HG02571 (cell line): Measurements from ENCODE around the gene SMYD4.
"Not testable (repeated sequence)": the region's sequence is repeated elsewhere in the genome, so short reads cannot be mapped to it uniquely, and the experiment has no call there.

Experiments
- ATAC-seq: cut with Tn5 transposase; IDR thresholded peaks from one replicate; pipeline ENCODE4 v1.9.1; 2021; ENCODE audit warnings: mild to moderate bottlenecking, moderate library complexity; ENCODE audit not compliant: unreplicated experiment

SMYD4 gene, protein sequence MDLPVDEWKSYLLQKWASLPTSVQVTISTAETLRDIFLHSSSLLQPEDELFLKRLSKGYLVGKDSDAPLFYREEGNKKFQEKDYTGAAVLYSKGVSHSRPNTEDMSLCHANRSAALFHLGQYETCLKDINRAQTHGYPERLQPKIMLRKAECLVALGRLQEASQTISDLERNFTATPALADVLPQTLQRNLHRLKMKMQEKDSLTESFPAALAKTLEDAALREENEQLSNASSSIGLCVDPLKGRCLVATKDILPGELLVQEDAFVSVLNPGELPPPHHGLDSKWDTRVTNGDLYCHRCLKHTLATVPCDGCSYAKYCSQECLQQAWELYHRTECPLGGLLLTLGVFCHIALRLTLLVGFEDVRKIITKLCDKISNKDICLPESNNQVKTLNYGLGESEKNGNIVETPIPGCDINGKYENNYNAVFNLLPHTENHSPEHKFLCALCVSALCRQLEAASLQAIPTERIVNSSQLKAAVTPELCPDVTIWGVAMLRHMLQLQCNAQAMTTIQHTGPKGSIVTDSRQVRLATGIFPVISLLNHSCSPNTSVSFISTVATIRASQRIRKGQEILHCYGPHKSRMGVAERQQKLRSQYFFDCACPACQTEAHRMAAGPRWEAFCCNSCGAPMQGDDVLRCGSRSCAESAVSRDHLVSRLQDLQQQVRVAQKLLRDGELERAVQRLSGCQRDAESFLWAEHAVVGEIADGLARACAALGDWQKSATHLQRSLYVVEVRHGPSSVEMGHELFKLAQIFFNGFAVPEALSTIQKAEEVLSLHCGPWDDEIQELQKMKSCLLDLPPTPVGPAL

DNA sequence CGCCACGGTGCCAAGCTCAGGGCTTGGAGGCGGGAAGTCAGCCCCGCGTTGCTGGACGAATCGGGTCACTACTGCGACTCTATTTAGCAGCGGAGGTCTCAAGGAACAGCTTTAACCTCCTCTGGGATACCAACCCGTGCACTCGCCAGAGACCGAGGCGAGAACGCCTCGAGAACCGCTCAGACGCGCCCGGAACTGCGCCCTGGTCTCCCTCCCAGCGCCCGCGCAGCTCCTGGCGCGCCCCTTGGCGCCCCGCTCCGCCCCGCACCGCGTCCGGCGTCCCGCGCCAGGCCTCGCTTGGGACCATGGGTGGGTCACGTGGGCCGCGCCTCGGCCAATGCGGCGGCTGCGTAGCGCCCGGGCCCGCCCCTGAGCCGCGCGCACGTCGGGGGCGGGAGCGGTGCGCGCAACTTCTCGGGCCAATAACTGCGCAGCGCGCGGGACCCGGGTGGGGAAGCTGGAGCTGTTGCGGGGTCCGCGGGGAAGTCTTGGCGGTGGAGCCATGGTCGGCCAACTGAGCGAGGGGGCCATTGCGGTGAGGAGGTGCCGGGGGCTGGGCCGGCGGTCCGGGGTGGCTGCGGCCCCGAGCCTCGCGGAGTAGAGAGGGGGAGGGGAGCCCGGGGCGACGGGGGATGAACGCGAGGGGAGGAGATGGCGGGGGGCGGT lies at the start of gene SMYD4, which contains the start of gene RPA1:
SMYD4 (minus strand) TSS at position 311 of the 666 bp plus-strand sequence. CDS start 1,908 bp downstream, outside the sequence.
RPA1 (plus strand) TSS at position 414 of the 666 bp plus-strand sequence; CDS start at position 503, 89 bp downstream.
- peak; percentile 76 for ATAC-seq

DNA sequence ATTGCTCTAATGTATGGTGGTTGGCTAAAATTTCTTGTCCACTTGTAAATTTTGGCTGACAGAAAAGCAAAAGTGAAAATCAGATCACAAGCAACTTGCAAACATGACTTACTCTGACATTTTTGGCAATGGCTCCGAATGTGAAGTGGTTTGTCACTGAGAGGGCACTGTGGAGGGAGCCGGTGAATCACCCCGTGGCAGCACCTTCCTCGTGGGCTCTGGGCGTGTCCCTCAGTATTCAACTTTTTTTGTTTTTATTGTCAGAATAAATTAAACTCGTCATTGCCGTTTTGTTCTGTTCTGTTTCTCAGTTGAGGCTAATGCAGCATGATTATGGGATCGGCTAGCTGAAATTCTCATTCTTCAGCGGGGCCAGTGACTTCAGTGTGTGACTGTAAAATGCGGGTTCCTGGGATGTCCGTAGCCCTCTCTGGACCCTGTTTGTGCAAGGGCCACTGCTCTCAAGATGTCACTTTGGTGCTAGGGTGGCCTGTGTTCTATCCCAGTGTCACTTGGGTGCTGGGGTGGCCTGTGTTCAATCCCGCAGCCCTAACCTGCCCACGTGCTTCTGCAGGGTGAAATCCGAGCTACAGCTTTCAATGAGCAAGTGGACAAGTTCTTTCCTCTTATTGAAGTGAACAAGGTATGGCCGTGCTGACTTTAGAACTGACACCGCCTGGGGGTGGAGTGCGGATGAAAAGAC lies 48.9 kb upstream of the SMYD4 start:
- no peak for ATAC-seq

DNA sequence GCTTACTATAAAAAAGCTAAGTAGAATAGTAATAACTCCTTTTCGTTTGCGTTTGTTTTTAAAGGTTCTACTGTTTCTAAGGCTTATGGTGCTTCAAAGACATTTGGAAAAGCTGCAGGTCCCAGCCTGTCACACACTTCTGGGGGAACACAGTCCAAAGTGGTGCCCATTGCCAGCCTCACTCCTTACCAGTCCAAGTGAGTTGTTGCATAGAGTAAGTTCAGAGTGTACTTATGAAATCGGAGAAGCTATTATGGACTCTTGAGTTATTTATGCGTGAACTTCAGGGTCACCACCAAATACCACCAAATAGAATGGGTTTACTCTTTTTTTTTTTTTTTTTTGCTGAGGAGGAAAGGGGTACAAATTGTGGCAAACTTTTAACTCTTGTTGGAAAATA lies 45.9 kb upstream of the SMYD4 start:
- no peak for ATAC-seq

DNA sequence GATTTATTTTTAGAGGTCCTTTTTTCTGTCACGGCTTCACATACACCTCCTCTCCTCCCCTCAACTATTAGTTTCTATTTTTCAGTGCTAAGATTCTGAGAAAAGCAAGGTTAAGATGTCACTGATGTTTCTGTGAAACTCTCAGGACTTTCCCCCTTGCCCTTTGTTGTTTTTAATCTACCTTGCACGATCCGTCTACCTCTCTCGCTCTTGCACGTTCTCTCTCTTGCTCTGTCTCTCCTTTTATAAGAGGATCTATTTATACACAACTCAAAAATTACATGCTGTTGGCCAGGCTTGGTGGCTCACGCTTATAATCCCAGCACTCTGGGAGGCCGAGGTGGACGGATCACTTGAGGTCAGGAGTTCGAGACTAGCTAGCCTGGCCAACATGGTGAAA lies 43.7 kb upstream of the SMYD4 start:
- no peak for ATAC-seq

DNA sequence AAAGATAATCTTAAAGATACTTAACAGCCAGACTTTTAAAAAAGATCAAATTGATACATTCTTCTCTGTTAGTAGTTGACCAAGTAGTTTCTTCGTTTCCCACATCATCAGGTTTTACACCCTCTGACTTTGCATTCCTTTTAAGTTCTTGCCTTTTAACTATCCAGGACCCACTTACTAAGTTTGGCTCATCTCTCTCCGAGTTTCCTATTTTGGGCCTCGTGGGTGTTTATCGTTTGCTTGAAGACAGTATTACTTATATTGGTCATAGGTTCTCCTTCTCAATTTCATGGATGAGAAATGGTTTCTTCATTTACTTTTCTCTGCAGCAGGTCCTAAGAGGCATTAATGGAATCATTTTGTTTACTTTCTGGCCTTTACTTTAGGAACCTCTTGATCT lies 43.3 kb upstream of the SMYD4 start:
- no peak for ATAC-seq

DNA sequence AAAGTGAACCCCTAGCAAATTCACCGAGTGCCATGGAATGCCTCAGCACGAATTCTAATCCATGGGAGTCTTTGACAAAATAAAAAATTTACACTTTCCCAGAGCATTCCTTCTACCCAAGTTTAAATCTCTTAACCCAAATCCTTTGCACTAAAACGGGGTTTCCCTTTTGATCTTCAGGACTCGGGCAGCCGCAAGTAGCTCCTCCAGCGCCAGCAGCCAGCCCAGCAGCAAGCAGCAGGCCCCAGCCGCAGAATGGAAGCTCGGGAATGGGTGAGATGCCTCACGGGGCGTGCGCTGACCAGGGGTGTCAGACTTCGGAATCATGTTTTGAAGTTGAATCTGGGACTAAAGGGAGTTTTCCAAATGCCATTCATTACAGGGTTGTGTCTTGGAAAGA lies 42.6 kb upstream of the SMYD4 start:
- ATAC-seq = no peak

DNA sequence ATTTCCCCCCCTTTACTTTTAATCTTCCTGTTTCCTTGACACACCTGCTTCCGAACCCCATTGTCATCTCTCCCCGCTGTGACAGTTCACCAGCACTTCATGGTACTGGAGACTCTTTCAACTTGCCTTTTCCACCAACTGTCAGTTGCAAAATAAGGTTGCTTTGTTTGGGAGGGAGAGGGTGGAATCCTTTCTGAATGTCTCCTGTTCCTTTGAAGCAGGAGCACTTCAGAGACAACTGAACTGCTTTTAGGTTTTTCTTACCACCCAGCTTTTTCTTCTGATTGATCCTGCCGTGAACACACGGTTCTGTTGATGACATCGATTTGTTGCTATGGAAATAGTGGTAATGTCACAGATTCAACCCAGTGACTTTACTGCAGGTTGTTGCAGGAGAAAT lies 42.1 kb upstream of the SMYD4 start:
- no peak for ATAC-seq

DNA sequence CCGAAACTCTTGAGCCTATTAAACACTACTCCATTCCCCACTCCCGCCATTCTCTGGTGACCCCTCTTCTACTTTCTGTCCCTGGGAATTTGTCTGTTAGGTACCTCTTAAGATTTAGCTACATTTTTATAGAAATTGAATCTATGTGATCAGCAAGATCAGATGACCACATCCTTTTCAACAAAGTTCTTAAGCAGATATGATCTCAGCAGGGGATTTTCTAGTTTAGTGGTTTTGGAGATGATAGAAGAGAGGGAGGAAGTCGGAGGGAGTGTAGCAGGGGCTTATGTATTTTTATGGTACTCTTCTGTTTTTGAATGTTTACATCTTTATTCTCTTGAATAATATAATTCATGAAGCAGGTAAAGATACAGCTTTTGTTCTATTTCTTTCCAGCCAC lies 40.9 kb upstream of the SMYD4 start:
- no peak for ATAC-seq

DNA sequence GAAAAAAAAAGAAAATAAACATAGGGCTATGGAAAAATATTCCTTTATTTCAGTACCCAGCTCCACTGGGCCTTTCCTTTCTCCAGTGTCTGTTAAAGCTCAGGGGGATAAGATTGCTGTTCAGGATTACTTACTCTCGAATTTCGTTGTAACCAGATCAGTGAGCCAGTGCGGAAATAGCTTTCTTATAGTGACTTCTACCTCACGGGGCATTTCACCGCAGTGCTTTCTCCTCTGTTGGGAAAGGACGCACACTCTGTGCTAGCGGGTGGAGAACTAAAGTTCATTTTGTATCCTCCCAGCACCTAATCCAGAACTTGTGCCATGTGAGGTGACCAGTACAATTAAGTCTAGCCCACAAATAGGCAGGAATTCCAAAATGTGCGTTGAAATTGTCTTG lies 38.4 kb upstream of the SMYD4 start:
- ATAC-seq = no peak

DNA sequence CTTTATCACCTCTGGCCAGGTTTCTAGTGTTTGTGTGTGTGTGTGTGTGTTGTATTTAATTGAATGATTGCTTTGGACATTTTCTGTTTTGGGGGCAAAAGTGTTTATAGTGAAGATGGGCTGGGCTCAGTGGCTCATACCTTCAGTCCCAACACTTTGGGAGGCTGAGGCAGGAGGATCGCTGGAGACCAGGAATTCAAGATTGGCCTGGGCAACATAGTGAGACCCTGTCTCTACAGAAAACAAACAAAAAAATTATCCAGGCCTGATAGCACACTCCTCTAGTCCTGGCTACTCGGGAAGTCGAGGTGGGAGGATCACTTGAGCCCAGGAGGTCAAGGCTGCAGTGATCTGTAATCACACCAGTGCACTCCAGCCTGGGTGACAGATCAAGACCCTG lies 37.6 kb upstream of the SMYD4 start:
- ATAC-seq = no peak

DNA sequence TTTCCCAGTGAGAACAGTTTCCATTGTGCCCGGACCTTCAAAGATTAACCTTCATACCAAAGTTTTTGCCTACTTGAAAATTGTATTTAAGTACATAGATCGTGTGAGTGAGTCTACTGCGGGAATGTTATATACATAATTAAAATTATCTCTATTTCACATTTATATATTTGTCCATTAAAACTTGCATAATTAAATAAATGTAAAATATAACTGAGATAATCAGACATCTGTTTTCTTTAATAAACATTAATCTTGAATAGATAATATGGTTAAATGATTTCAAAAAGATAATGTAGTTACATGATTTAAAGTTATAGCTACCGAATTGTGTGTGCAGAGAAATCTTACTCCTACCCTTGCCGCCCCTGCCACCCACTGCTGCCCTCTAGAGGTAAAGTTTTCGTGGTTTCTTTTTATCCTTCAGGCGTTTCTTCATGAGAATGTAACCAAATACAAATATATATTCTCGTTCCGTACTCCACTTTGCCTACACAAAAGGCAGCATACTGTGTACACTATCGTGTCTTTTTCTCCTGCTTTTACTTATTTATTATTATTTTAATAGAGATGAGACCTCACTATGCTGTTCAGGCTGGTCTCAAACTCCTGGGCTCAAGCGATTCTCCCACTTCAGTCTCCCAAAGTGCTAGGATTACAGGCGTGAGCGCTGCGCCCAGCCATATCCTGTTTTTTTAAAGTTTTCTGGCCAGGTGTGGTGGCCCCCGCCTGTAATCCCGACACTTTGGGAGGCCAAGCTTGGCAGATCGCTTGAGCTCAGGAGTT lies 35.7 kb upstream of the SMYD4 start:
- no peak for ATAC-seq

DNA sequence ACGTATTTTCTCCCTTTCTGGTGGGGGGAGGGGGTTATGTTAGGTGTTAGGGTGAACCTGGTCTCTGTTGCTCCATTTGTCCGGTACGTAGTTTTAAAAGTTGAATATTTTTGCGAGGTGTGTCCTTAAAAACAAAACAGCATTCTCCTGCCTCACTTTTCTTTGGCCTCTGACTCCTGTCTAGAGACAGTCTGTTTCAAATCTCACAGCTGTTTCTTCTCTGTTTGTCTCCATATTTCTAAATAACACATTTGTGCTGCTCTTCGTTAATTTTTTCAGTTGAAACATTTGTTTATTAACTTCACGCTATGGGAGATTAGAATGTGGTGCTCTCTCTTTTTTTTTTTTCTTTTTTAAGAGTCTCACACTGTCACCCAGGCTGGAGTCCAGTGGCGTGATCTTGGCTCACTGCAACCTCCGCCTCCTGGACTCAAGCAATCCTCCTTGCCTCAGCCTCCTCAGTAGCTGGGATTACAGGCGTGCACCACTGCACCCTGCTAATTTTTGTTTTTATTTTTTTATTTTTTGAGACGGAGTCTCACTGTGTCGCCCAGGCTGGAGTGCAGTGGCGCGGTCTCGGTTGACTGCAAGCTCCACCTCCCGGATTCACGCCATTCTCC lies 31.8 kb upstream of the SMYD4 start:
- no peak for ATAC-seq

DNA sequence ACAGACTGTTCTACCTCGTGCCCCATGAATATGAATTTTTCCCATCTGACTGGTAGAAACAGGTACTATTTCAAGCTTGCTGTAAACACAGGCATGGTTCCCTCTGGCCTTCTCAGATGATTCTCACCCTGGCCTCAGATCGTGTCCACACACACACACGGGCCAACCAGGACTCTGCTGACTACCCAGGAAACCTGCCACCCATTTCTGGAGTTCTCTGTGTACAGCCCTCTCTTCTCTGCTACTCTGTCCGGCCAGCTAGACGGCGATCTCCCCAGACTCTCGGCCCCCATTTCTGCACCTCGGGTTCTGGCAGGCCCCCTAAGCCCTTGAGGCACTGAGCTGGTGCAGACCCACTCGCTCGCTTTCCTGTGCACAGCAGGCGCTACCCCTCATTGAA lies 31.3 kb upstream of the SMYD4 start:
- ATAC-seq = no peak

DNA sequence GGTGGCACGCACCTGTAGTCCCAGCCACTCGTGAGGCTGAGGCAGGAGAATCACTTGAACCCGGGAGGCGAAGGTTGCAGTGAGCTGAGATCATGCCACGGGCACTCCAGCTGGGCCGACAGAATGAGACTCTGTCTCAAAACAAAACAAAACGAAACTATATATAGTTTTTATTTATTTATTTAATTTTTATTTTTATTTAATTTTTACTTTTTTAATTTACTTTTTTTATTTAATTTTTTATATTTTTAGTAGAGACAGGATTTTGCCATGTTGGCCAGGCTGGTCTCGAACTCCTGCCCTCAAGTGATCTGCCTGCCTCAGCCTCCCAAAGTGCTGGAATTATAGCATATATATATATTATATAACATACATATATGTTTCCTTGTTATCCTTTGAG lies 26.8 kb upstream of the SMYD4 start:
- ATAC-seq = not testable (repeated sequence)

DNA sequence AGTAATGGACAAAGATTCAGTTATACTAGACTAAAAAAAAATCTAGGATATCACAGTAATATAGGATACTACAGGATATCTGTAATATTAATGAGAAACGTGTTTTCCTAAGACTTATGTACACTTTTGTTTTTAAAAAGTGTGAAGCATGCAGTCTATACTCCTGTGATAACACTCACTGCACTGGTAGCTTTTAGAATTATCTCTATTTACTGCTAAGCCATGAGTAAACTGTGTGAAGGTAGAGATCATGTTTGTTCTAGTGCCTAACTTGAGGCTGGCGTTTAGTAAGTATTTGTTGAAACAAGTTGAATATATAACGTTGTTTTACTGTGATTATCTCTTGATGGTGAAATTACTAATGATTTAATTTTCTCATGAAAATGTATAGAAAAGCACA lies 24.0 kb upstream of the SMYD4 start:
- ATAC-seq = no peak

DNA sequence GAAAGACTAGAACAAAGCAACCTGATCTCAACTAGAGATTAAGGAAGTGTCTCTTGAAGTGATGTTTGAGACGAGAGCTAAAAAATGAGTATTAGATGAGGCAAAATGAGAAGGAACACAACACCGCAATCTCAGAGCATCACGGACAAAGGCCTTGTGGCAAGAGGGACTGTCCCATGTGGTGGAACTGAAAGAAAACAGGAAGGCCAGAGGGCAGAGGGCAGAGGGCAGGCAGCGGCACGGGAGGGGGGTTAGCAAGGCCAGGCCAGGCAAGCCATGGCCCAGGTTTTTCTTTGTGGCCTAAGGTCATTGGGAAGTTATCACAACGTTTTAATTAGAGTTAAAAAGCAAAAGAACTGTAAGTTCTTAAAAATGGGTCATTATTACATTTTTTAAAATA lies 22.6 kb upstream of the SMYD4 start:
- no peak for ATAC-seq

DNA sequence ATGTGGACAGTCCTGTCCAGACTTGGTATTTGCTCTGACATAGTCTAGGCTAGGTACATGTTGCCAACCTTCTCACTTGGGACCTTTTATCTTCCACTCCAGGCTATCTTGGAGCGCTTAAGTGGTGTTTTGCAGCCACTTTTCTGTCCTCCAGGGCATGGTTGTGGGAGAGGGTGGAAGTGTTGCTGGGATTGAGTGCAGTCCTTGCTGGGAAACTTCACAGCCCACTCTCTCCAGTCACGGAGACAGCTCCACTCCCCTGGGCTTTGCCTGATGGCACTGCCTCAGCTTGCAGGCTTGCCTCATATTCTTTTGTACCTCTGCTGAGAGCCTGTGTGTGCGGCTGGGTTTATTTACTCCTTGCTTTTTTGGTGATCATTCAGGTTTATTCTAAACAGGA lies 17.5 kb upstream of the SMYD4 start:
- ATAC-seq = no peak

DNA sequence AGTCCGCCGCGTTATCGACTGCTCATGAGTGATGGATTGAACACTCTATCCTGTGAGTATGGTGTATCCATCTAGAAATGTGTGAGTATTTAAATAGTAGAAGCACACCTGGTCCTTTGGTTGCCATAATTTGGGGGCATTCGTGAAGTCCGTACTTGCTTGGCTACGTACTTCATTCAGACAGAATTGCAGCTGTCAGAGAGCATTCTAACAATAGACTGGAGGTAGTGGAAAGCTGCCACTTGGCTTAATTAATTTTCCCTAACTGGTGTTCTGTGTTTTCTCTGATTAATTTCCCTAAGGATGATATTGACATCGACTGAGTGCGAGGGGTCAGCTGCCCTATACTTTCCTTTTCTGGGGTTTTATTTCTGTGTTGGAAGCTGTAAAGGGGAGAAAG lies 14.2 kb upstream of the SMYD4 start:
- ATAC-seq = no peak

DNA sequence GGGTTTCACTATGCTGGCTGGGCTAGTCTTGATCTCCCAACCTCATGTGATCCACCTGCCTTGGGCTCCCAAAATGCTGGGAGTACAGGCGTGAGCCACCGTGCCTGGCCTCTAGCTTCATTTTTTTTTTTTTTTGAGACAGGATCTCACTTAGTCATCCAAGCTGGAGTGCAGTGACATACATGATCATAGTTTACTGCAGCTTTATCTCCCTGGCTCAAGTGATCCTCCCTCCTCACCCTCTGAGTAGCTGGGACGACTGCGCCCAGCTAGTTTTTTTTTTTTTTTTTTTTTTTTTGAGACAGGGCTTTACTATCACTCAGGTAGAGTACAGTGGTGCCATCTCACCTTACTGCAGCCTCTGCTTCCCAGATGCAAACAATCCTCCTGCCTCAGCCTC lies 9.8 kb upstream of the SMYD4 start:
- ATAC-seq = no peak
